ENCODE results near the gene PHF21A. TPM values are rescaled to one million over a fixed set of nuclear protein-coding genes. Genes with fewer than 3 reads are reported as not detected.

PHF21A gene
- total RNA-seq, 2 donors from 2014 or later, result 47.2 to 53.9 TPM

DNA sequence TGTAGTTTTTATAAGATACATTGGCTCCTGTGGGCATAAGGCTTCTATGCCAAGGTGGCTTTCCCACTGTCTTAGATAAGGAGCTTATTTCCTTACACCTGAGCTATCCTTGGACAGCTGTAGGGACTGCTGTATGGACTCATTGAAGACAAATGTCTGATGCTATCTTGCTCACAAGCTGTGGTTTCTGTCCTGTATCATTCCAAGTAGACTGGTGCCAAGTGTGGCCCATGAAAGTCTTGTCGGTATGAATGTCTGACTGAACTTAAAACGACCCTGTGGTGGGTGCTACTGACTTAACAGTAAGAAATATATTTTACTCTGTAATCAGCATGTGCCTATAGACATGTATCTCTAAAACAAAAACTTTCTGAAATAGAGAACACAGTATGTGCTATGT, 153.7 kb downstream of the PHF21A start:
- Histone ChIP-seq H3K4me3 (ENCODE audit: low read length) (no peak overlapping the region), H3K9me3 (ENCODE audit: control insufficient read depth, low read length) (no peaks in the 10 kb centered on the region), H3K9ac (ENCODE audit: extremely low read depth, low read length, poor library complexity, severe bottlenecking) (no peak overlapping the region), H3K27me3 (ENCODE audit: control insufficient read depth, insufficient read depth, low read length, poor library complexity, severe bottlenecking) (peaks cover 6% of the 10 kb centered on the region), H3K27ac (ENCODE audit: low read depth, low read length) (no peak overlapping the region), H3K36me3 (ENCODE audit: control insufficient read depth, insufficient read depth, low read length) (peaks cover 36% of the 10 kb centered on the region), H3K4me1 (ENCODE audit: control insufficient read depth, insufficient read depth, low read length) (peaks cover 16% of the 10 kb centered on the region)
- DNase-seq, result no peak
- TF ChIP-seq CTCF (conservative IDR thresholded peaks at IDR 0.05), result no peak
- H3K9me3 Mint-ChIP-seq, result no peaks in the 10 kb centered on the region
- H3K4me3 Mint-ChIP-seq, result no peak overlapping the region
- H3K27ac Mint-ChIP-seq, result no peak overlapping the region
- peaks cover 2% of the 10 kb centered on the region for H3K27me3 Mint-ChIP-seq (ENCODE audit: insufficient read depth)
- peaks cover 25% of the 10 kb centered on the region for H3K36me3 Mint-ChIP-seq (ENCODE audit: low read depth)
- peaks cover 10% of the 10 kb centered on the region for H3K4me1 Mint-ChIP-seq
- WGBS, 2 experiments (ENCODE audit: insufficient coverage in 1 of 2, insufficient read length in 1 of 2), result 100% methylated on average over 2 of the region's 2 CpGs; no CpG with 5 or more reads in 1 of the 2 experiments

GRCh38 chr11:45964911-45965389, 156.3 kb downstream of the PHF21A start:
- peaks cover 26% of the 10 kb centered on the region for H3K36me3 Mint-ChIP-seq (ENCODE audit: low read depth)
- Histone ChIP-seq H3K4me3 (ENCODE audit: low read length) (no peak overlapping the region), H3K27me3 (ENCODE audit: control insufficient read depth, insufficient read depth, low read length, poor library complexity, severe bottlenecking) (no peaks in the 10 kb centered on the region), H3K9ac (ENCODE audit: extremely low read depth, low read length, poor library complexity, severe bottlenecking) (no peak overlapping the region), H3K36me3 (ENCODE audit: control insufficient read depth, insufficient read depth, low read length) (peaks cover 43% of the 10 kb centered on the region), H3K4me1 (ENCODE audit: control insufficient read depth, insufficient read depth, low read length) (peaks cover 13% of the 10 kb centered on the region), H3K27ac (ENCODE audit: low read depth, low read length) (no peak overlapping the region), H3K9me3 (ENCODE audit: control insufficient read depth, low read length) (peaks cover 5% of the 10 kb centered on the region)
- 54 to 61% methylated on average over 8 to 9 of the region's 9 CpGs for WGBS, 2 experiments (ENCODE audit: insufficient coverage in 1 of 2, insufficient read length in 1 of 2)
- no peak overlapping the region for H3K4me3 Mint-ChIP-seq
- peak; percentile 94 for TF ChIP-seq CTCF (conservative IDR thresholded peaks at IDR 0.05)
- H3K9me3 Mint-ChIP-seq, result no peaks in the 10 kb centered on the region
- peaks cover 2% of the 10 kb centered on the region for H3K27me3 Mint-ChIP-seq (ENCODE audit: insufficient read depth)
- H3K4me1 Mint-ChIP-seq, result peaks cover 15% of the 10 kb centered on the region
- H3K27ac Mint-ChIP-seq, result no peak overlapping the region
- peak; percentile 89 for DNase-seq

DNA sequence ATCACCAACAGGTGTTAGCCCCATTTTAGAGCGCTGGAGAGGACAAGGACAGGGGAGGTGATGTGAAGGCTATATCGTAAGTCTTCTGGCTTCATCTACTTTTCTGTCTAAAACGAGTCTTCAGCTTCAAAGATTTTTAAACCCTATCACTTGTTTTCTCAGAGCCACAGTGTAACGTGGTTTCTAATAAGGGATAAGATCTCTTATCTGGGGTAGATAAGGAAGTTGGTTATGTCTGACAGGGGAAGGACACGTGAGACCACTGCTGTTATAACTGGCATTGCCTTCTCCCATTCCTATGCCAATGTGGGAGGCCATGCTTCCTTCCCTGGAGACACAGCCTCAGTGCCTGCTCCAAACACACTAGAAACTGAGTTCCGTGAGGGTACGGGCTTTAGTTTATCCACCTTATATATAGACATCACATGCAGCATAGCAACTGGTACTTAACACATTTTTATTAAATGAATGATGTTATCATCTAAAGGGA, 159.5 kb downstream of the PHF21A start:
- H3K9me3 Mint-ChIP-seq, result peaks cover 7% of the 10 kb centered on the region
- H3K27me3 ChIP-seq (ENCODE audit: control insufficient read depth, insufficient read depth, low read length, poor library complexity, severe bottlenecking), result no peaks in the 10 kb centered on the region
- peaks cover 8% of the 10 kb centered on the region for H3K9me3 ChIP-seq (ENCODE audit: control insufficient read depth, low read length)
- H3K4me1 ChIP-seq (ENCODE audit: control insufficient read depth, insufficient read depth, low read length), result peaks cover 4% of the 10 kb centered on the region
- H3K9ac ChIP-seq (ENCODE audit: extremely low read depth, low read length, poor library complexity, severe bottlenecking), result no peak overlapping the region
- WGBS, 2 experiments (ENCODE audit: insufficient coverage in 1 of 2, insufficient read length in 1 of 2), result 89 to 95% methylated on average over 4 to 7 of the region's 7 CpGs
- no peak overlapping the region for H3K27ac ChIP-seq (ENCODE audit: low read depth, low read length)
- DNase-seq, result no peak
- H3K4me3 Mint-ChIP-seq, result no peak overlapping the region
- no peak for TF ChIP-seq CTCF (conservative IDR thresholded peaks at IDR 0.05)
- peaks cover under 1% of the 10 kb centered on the region for H3K27me3 Mint-ChIP-seq (ENCODE audit: insufficient read depth)
- peaks cover 40% of the 10 kb centered on the region for H3K36me3 ChIP-seq (ENCODE audit: control insufficient read depth, insufficient read depth, low read length)
- no peak overlapping the region for H3K27ac Mint-ChIP-seq
- peaks cover 32% of the 10 kb centered on the region for H3K36me3 Mint-ChIP-seq (ENCODE audit: low read depth)
- peaks cover 5% of the 10 kb centered on the region for H3K4me1 Mint-ChIP-seq
- no peak overlapping the region for H3K4me3 ChIP-seq (ENCODE audit: low read length)
